GM18520 (cell line): ENCODE results near the gene TAF7L.
"Not testable (repeated sequence)": the region's sequence is repeated elsewhere in the genome, so short reads cannot be mapped to it uniquely, and the experiment has no call there.

Experiments
- ATAC-seq: cut with Tn5 transposase; IDR thresholded peaks from one replicate; pipeline ENCODE4 v1.9.1; 2021; ENCODE audit not compliant: unreplicated experiment

The TAF7L gene, protein sequence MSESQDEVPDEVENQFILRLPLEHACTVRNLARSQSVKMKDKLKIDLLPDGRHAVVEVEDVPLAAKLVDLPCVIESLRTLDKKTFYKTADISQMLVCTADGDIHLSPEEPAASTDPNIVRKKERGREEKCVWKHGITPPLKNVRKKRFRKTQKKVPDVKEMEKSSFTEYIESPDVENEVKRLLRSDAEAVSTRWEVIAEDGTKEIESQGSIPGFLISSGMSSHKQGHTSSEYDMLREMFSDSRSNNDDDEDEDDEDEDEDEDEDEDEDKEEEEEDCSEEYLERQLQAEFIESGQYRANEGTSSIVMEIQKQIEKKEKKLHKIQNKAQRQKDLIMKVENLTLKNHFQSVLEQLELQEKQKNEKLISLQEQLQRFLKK

DNA sequence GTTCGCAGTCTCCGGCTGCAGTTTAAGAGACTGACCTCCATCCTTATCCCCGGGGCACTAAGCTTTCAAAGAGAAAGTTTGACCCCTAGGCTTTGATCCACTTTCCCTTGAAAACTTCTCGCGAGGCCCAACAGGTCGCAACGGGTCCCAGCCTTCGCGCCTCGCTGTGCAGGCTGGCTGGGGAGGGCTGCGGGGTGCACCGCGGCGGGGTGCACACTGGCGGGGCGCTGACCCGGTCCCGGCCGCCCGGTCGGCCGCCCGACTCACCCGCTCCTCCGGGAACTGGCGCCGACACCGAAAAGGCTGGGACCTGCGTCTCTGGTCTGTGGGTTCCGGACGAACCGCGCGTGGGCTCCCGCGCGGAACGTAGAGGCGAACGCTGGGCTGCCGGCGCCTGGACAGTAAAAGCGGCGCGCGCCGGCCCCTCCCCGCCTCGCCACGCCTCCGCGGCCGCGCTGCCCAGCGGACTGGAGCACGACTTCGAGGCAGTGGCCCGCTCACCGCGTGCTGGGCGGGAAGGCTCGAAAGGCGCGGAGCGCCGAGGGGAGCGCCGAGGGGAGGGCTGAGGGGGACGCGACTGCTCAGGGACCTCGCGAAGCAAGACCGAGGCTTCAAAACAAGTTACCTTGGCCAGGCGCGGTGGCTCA, at the start of gene TAF7L:
TAF7L (minus strand) TSS at position 378 of the 647 bp plus-strand sequence. CDS start 3,791 bp downstream, outside the sequence.
- no peak for ATAC-seq

DNA sequence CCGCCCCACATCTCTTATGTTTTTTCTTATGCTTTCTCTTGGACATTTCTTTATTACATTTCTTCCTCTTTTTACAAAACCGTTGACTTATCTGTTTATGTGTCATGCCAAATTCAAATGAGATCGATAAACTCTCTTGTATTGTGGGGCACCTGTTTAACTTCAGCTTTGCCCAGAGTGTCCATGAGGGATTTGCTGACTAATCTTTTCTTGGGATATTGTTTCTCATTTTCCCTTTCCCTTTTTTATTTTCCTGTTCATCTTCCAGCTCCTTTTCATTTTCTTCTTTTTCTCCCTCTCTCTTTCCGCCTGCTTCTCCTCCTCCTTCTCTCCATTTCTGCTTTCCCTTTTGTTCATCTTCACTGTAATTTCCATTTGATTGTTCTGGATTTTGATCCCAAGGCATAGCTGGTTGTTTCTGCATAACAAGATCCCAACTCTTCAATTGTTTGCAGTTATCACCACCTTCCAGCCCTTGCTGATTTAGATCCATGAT, 46.7 kb upstream of the TAF7L start:
- no peak for ATAC-seq

DNA sequence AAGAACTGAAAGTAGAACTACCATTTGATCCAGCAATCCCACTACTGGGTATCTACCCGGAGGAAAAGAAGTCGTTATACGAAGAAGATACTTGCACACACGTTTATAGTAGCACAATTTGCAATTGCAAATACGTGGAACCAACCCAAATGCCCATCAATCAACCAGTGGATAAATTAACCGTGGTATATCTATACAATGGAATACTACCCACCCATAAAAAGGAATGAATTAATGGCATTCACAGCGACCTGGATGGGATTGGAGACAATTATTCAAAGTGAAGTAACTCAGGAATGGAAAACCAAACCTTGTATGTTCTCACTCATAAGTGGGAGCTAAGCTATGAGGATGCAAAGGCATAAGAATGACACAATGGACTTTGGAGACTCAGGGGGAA, 43.2 kb upstream of the TAF7L start:
- not testable (repeated sequence) for ATAC-seq

DNA sequence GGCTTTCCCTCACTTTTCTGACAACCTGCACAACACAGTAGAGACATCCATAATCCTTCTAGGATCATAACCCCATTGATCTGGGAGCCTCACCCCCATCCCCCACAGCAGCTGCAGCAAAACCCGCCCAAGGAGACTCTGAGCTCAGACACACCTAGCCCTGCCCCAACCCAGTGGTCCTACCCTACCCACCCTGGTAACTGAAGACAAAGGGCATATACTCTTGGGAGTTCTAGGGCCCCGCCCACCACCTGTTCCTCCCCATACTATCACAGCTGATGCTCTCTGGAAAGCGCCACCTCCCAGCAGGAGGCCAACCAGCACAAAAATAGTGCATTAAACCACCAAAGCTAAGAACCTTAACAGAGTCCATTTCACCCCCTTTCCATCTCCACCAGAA, 35.5 kb upstream of the TAF7L start:
- ATAC-seq = not testable (repeated sequence)

DNA sequence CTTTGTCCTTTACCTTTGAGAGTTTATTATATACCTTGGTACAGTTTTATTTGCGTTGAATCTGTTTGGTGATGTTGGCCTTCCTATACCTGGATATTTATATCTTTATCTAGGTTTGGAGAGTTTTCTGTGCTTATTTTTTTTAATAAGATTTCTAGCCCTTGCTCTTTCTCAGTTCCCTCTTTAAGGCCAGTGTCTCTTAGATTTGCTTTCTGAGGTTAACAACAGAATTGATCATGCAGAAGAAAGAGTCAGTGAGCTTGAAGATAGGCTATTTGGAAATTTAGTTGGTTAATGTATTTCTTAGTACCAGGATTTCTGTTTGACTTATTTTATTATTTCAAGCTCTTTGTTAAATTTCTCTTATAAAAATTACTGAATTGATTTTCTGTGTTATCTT, 12.7 kb upstream of the TAF7L start:
- no peak for ATAC-seq

DNA sequence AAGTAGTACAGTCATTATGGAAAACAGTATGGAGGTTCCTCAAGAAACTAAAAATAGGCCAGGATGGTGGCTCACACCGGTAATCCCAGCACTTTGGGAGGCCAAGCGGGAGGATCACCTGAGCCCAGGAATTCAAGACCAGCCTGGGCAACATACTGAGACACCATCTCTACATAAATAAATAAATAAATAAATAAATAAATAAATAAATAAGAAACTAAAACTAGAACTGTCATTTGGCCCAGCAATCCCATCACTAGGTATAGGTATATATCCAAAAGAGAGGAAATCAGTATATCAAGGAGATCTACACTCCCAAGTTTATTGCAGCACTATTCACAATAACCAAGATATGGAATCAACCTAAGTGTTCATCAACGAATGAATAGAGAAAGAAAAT, 4.5 kb upstream of the TAF7L start:
- not testable (repeated sequence) for ATAC-seq

DNA sequence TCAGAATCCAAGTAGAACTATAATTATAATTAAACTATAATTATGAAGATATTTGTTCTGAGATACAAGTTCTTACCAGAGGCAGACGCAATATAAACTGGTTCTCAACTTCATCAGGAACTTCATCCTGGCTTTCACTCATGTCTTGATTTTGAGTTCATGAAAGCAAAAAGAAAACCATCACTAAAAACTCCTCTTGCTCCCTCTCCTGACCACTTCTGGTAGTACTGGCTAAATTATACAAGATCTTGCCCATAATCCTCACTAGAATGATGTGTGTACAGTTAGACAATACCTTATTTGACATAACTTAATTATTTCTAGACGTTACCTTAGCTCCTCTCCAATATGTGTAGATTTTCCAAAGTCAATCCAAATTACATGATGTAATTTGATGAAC, 3.7 kb downstream of the TAF7L start:
- ATAC-seq = peak; percentile 58

DNA sequence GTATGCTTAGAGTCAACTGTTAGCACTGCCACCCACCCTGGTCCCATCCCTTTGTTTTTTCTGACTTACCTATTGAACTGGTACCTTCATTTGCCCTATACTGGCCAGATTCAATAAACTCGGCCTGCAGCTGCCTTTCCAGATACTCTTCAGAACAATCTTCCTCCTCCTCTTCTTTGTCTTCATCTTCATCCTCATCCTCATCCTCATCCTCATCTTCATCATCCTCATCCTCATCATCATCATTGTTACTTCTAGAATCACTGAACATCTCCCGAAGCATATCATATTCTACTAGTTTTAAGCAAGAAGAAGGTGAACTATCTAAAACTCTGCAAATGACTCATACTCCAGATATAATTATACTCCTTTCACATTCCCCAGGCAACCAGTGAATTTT, 14.9 kb downstream of the TAF7L start:
- no peak for ATAC-seq

DNA sequence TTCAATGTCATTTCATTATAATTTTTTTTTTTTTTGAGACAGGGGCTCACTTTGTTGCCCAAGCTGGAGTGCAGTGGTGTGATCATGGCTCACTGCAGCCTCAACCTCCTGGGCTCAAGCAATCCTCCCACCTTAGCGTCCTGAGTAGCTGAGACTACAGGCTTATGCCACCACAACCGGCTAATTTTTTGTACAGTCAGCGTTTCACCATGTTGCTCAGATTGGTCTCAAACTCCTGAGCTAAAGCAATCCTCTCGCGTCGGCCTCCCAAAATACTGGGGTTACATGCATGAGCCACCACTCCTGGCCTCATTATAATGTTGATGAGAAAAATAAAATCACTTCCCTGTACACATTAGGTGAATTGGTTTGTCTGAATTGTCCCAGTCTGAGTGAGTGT, 16.9 kb downstream of the TAF7L start:
- ATAC-seq = no peak

DNA sequence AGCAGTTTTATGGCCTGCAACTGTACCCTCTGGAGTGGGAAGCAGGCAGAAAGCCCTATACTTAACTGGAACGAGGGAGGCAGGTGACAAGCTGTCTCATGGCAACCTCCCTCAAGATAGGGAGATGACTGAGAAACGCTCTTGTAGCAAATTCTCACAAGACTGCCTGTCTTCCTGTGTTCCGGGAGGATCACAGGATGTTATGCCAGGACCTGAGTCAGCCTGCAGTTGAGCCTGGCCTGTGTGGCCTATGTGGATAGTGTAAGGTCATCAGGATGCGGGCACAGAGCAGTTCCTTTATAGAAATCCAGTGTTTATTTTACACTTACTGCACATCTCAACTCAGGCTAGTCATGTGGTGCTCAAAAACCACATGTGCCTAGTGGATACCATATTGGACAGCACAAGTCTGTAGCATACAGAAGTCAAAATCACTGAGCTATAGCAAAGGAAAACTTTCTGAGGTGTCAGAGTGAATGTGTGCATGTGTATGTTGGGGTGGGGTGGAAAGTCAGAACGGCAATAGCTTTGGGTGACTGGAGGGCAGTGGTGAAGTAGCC, 25.2 kb downstream of the TAF7L start:
- ATAC-seq = no peak

DNA sequence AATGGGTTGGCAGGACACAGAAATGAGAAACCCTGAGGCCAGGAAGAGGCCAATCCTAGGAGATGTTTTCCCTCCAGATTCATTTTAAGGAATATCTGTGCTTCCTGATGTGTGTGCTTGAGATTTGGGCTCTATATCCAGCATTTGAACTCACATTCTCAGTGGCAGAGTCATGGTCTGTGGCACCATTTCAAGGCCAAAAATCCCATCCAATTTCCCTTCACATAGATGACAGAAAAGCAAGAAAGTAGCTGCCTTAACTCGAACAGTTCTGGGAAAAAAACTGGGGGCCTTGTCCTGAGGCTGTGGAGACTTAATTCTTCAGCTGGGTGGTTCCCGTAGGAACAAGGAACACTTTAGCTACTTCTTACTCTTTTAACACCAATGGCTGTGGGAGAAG, 27.4 kb downstream of the TAF7L start:
- ATAC-seq = no peak

DNA sequence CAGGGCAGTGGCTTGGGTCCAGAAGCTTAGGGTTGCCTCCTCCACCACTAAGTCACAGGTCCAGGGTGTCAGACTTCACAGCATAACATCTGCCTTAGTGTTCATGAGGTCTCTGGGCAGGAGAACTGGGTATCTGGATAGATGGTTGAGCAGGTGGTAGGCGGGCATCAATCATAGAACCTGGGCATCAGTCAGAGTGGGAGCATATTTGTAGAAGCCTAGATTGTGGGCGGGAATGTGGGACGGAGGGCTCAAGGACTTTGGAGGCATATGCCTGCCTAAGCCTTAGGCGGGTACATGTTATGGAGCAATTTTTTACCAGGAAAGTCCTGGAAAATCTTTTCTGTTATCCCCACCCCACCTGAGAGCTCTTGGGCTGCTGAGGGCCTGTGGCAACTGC, 28.5 kb downstream of the TAF7L start:
- no peak for ATAC-seq

DNA sequence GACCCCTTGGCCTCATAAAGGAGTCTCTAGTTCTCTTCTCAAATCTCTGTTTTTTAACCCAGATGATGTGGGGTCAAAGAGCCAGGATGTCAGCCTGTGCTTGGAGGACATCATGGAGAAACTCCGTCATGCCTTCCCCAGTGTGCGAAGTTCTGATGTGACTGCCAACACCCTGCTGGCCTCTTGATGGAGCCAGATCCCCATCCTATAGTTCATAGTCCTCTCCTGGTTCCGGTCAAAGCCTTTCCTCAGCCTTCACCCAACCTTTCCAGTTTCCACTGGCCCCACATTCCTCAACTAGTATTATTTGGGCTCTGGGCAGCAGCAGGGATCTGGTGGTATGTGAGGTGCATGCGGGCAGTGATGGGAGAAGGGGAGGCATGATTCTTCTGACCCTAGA, 30.7 kb downstream of the TAF7L start:
- no peak for ATAC-seq

DNA sequence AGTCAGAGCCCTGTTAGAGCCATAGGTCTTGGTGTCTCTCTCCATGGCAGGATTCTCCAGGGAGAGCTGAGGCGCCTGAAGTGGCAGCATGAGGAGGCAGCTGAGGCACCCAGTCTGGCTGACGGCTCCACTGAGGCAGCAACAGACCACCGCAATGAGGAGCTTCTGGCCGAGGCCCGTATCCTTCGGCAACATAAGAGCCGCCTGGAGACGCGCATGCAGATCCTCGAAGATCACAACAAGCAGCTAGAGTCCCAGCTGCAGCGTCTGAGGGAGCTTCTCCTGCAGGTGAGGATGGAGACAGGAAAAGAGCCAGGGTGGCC, 32.9 kb downstream of the TAF7L start:
- ATAC-seq = no peak

DNA sequence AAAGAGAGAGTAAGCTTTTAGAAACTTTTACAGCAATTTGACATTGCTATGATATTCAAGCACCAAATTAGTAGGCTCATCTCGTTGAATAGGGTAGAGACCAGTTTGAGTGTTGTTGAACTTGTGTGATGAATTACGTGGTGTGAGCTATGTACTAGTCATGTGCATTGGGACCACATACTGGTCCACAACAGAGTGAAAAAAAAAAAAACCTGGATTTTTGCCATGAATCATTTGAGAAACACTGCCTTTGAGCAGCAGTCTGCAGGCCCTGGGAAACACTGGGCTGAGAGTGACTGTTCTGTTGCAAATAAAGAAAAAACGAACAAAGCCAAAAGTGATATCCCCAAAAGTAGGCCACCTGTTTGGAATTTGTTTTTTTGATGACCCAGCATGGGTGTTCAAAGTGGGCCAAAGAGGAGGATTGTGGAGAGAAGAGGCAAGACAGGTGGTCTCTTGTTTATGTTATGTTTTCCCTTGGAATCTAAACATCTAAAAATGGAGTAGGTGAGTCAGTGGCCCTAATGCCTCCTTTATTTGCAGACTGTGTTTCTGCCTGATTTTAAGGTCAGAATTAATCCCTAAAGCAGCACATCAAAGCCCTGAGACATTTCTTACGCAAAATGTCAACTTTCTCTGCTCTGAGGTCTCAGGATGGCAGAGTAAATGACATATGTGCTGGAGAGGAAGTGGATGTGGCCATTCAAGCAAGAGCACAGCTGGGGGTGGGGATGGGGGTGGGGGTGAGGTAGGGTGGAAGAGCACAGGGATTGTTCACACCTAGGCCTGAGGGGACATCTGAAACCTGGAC, 33.5 kb downstream of the TAF7L start:
- no peak for ATAC-seq

DNA sequence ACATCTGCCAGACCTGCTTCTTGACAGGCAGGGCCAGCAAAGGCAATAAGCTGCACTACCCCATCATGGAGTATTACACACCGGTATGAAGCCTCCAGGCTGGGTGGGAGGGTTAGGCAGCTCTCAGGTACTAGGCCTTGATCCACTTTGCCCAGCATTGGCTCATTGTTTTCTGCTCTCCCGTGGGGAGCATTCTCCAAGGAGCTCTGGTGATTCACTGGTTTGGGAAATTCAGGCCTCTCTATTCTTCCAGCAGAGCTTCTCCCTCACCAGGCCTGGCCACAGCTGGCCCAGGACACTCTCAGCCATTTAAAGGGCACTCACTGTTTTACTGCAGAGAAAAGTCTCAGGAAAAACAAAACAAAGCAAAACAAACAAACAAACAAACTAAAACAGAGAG, 38.5 kb downstream of the TAF7L start:
- ATAC-seq = no peak

DNA sequence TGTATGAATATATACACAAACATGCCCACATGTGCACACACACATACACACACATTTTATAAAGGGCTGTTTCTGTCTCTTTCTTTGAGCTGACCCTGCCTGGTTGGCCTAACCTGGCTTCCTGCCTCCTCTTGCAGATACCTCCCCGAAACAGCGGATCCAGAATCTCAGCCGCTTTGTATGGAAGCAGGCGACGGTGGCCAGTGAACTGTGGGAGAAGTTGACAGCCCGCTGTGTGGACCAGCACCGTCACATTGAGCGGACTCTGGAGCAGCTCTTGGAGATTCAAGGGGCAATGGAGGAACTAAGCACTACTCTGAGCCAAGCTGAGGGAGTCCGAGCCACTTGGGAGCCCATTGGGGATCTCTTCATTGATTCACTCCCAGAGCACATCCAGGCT, 49.6 kb downstream of the TAF7L start:
- ATAC-seq = no peak

DNA sequence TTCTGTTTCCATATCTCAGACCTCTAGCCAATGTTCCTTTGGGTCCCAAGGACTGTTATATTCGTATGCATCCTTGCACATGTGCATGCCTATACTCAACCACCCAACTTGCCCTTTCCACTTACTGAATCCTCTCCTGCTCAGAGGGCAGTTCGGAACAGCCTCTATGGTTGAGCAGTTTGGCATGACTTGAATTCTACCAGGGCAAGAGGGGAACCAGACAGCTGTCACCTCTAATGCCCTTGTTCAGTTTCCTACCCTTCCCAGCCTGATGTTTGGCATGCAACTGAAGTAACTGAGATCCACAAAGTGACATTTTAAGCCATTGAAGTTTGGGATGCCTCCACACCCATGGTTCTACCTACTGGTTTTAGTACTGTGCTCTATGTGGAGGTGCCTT, 54.1 kb downstream of the TAF7L start:
- ATAC-seq = no peak

DNA sequence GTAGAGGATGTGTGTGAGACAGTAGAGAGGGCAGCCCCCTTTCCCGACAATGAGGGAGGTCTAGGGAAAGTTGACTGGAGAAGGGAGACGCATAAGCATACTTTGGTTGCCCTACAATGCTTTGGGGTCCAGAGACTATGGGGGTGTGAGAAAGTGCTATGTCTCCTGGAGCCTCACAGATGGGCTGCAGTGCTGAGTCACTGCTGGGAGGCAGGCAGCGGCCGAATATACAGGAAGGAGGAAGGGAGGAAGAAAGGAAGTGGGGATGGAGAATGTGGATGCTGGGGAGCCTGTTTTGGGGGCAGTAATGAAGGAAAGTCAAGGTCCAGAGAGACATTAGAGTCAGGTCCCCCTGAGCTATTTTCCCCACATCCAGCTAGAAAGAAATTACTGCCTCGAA, 58.8 kb downstream of the TAF7L start:
- ATAC-seq = no peak

DNA sequence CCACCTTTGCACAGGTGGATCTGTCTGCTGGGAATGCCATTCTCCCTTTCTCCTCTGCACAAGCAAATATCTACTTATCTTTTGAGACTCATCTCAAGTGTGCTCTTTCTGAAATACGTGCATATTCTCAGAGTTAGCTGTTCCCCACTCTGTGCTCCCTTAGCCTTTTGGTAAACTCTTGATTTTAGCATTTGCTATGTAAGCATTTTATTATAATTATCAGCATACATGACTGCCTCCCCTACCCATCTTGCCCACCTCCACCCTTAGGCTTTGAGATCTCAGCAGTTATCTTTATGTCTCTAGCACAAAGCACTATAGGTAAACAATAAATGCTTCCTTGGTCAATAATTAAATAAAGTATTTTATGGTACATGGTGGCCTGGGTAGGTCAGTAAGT, 60.1 kb downstream of the TAF7L start:
- no peak for ATAC-seq

DNA sequence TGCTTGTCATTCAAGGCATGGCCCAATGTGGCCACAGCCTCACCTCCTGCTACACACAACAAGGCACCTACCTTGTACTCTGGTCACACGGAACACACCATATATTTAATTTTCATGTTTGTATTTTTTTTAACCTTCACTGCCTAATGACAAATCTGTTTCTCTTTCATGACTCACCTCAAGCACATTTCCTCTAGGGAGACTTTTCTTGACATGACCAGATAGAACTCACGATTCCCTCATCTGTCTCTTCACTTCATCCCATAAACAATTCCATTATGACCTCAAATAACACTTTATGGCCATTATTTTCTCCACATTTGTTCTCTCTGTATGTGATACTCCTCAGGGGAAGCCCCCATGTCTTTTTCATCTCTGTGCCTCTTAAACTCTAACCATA, 60.5 kb downstream of the TAF7L start:
- ATAC-seq = no peak

DNA sequence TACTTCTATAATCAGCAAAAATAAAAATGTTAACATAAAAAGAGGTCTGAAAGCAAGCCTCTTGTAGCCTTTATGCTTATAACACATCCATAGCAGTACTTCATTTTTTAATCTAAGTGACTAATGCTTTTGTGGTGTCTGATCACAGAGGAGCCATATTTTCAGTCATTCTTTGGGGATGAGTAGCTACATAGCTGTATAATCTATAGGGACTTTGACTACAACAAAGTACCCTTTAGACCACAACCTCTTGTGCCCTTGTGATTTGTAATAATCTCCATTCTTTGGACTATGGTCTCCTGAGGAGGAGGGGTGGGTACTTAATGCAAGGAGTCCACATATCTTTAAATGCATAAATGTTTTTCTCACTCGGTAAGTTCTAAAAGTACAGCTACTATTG, 62.0 kb downstream of the TAF7L start:
- no peak for ATAC-seq
